Suprapubic skin (tissue), 4 donors: ENCODE data around the gene ROBO2.

Source experiments
- EP300 ChIP-seq: sonication (generic); formaldehyde crosslinking; IDR thresholded peaks from one replicate; pipeline ENCODE4 v1.6.1; 2017; ENCODE audit warnings: antibody characterized with exemption
- POLR2AphosphoS5 ChIP-seq, 3 donors: sonication (generic); formaldehyde crosslinking; IDR thresholded peaks; one replicate each; pipeline ENCODE4 v1.6.1; 2017; ENCODE audit warnings: antibody characterized with exemption in 3 of 3
- TF ChIP-seq, protein P1 (sequence below), 2 donors: fragments of 200-600 bp in 1 of 2; fragments of 450-650 bp in 1 of 2; sonication (generic) in 1 of 2; IDR thresholded peaks; one replicate each; pipeline ENCODE4 v1.5.1; 2016 to 2019; ENCODE audit warnings: antibody characterized with exemption in 2 of 2, mild to moderate bottlenecking in 1 of 2, moderate library complexity in 1 of 2

DNA sequence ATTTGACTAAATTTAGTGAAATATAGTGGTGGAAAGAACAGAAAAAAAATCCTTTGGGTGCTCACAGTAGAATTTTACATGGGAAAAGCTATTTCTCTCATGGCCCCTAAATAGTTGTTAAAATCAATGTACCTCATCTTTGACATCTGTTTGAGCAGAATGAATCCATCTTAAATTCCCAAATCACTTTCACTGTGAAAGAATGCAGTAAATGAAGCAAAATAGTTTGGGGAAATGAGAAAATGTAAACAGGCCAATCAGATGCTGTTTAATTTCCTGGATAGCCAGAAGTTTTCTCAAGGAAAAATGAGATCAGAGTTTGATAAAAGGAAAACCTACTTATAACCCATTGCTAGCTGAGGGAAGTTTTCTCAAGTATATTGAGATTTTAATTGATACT is 406.9 kb downstream of the ROBO2 start:
- TF ChIP-seq EP300 = no peak
- TF ChIP-seq, protein P1, sequence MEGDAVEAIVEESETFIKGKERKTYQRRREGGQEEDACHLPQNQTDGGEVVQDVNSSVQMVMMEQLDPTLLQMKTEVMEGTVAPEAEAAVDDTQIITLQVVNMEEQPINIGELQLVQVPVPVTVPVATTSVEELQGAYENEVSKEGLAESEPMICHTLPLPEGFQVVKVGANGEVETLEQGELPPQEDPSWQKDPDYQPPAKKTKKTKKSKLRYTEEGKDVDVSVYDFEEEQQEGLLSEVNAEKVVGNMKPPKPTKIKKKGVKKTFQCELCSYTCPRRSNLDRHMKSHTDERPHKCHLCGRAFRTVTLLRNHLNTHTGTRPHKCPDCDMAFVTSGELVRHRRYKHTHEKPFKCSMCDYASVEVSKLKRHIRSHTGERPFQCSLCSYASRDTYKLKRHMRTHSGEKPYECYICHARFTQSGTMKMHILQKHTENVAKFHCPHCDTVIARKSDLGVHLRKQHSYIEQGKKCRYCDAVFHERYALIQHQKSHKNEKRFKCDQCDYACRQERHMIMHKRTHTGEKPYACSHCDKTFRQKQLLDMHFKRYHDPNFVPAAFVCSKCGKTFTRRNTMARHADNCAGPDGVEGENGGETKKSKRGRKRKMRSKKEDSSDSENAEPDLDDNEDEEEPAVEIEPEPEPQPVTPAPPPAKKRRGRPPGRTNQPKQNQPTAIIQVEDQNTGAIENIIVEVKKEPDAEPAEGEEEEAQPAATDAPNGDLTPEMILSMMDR (IDR thresholded peaks at IDR 0.05) = no peak
- no peak for TF ChIP-seq POLR2AphosphoS5 (IDR thresholded peaks at IDR 0.05)
